Astrocyte (in vitro differentiated cells and primary cell): Measurements from ENCODE around the gene PCBP3. TPM values are rescaled to one million over a fixed set of nuclear protein-coding genes. Genes with fewer than 3 reads are reported as not detected.

Experiments used
- DNase-seq: peaks from one replicate; pipeline ENCODE4 v3.0.0-alpha.2; 2010; ENCODE audit warnings: low read depth
- FAIRE-seq: peaks from 2 replicates; lab custom pipeline; 2011; peaks lifted over from hg19 to GRCh38; lab: Jason Lieb, UNC
- H2AFZ ChIP-seq: 2 replicates; pipeline ENCODE4 v1.6.0; 2012; ENCODE audit warnings: low read depth, low read length, inconsistent platforms
- H3K27ac ChIP-seq: 2 replicates; pipeline ENCODE4 v1.5.1; 2011; ENCODE audit warnings: low read depth, low read length, inconsistent platforms
- H3K27me3 ChIP-seq: 2 replicates; pipeline ENCODE4 v1.6.0; 2011; ENCODE audit warnings: low read length, inconsistent platforms; ENCODE audit not compliant: insufficient read depth
- H3K36me3 ChIP-seq: 2 replicates; pipeline ENCODE4 v1.5.1; 2011; ENCODE audit warnings: low read length, inconsistent platforms; ENCODE audit not compliant: insufficient read depth
- H3K4me1 ChIP-seq: 2 replicates; pipeline ENCODE4 v1.5.1; 2011; ENCODE audit warnings: low read length, inconsistent platforms; ENCODE audit not compliant: insufficient read depth
- H3K4me2 ChIP-seq: 2 replicates; pipeline ENCODE4 v1.6.0; 2012; ENCODE audit warnings: low read length, inconsistent platforms
- H3K4me3 ChIP-seq: 2 replicates; pipeline ENCODE4 v1.5.1; 2011; ENCODE audit warnings: low read depth, mild to moderate bottlenecking, low read length, inconsistent platforms; ENCODE audit not compliant: insufficient read depth
- H3K79me2 ChIP-seq: 2 replicates; pipeline ENCODE4 v1.6.0; 2012; ENCODE audit warnings: mild to moderate bottlenecking, low read length, inconsistent platforms; ENCODE audit not compliant: insufficient read depth
- H3K9ac ChIP-seq: 2 replicates; pipeline ENCODE4 v1.6.0; 2012; ENCODE audit warnings: mild to moderate bottlenecking, low read length, inconsistent platforms
- H3K9me3 ChIP-seq: 2 replicates; pipeline ENCODE4 v1.5.1; 2012; ENCODE audit warnings: low read depth, mild to moderate bottlenecking, low read length, inconsistent platforms; ENCODE audit not compliant: insufficient read depth
- H4K20me1 ChIP-seq: 2 replicates; pipeline ENCODE4 v1.6.0; 2012; ENCODE audit warnings: low read length, inconsistent platforms; ENCODE audit not compliant: insufficient read depth
- H3K27ac Mint-ChIP-seq: one replicate; pipeline ENCODE4 v1.8.0; 2021; ENCODE audit warnings: mild to moderate bottlenecking, mixed read lengths; ENCODE audit not compliant: unreplicated experiment
- H3K27me3 Mint-ChIP-seq: one replicate; pipeline ENCODE4 v1.8.0; 2021; ENCODE audit warnings: low read depth, mixed read lengths; ENCODE audit not compliant: unreplicated experiment
- H3K36me3 Mint-ChIP-seq: one replicate; pipeline ENCODE4 v1.8.0; 2021; ENCODE audit warnings: low read depth, mixed read lengths; ENCODE audit not compliant: unreplicated experiment
- H3K4me1 Mint-ChIP-seq: one replicate; pipeline ENCODE4 v1.8.0; 2021; ENCODE audit warnings: low read depth, mixed read lengths; ENCODE audit not compliant: unreplicated experiment
- H3K4me3 Mint-ChIP-seq: one replicate; pipeline ENCODE4 v1.8.0; 2021; ENCODE audit warnings: mild to moderate bottlenecking, moderate library complexity, mixed read lengths; ENCODE audit not compliant: unreplicated experiment
- H3K9me3 Mint-ChIP-seq: one replicate; pipeline ENCODE4 v1.8.0; 2021; ENCODE audit warnings: mild to moderate bottlenecking, mixed read lengths; ENCODE audit not compliant: unreplicated experiment
- CTCF ChIP-seq: IDR thresholded peaks from 2 replicates; pipeline ENCODE4 v1.5.1; 2011; ENCODE audit warnings: low read depth, mild to moderate bottlenecking, inconsistent platforms, low read length, moderate library complexity; ENCODE audit not compliant: insufficient read depth
- EZH2 ChIP-seq: IDR thresholded peaks from 2 replicates; pipeline ENCODE4 v1.6.1; 2012; ENCODE audit warnings: mild to moderate bottlenecking, low read length, inconsistent platforms; ENCODE audit not compliant: insufficient read depth
- total RNA-seq: library from RNA; stranded (reverse); gene quantifications from 2 replicates; pipeline ENCODE4 v1.2.1, GENCODE V29; 2021

The PCBP3 gene
- total RNA-seq, 1 donor from 2014 or later = 1.8 TPM

- H3K27me3 ChIP-seq = no peaks in the 10 kb centered on the region
- no peak overlapping the region for H2AFZ ChIP-seq
- no peak overlapping the region for H3K4me2 ChIP-seq
- no peaks in the 10 kb centered on the region for H3K36me3 ChIP-seq
- H3K4me1 ChIP-seq = peaks cover 7% of the 10 kb centered on the region
- DNase-seq (no peak), FAIRE-seq (no peak)
- no peak overlapping the region for H3K4me3 ChIP-seq
- H3K9me3 ChIP-seq = no peaks in the 10 kb centered on the region
- H3K27ac Mint-ChIP-seq = no peak overlapping the region
- no peak overlapping the region for H3K4me3 Mint-ChIP-seq
- H3K27me3 Mint-ChIP-seq = peaks cover 6% of the 10 kb centered on the region
- H4K20me1 ChIP-seq = no peaks in the 10 kb centered on the region
- H3K4me1 Mint-ChIP-seq = peaks cover 11% of the 10 kb centered on the region
- TF ChIP-seq CTCF = no peak
- TF ChIP-seq EZH2 = no peak
- no peaks in the 10 kb centered on the region for H3K36me3 Mint-ChIP-seq
- peaks cover 2% of the 10 kb centered on the region for H3K9me3 Mint-ChIP-seq
- H3K9ac ChIP-seq = no peak overlapping the region
- no peaks in the 10 kb centered on the region for H3K79me2 ChIP-seq
- no peak overlapping the region for H3K27ac ChIP-seq
These were observed 209.4 kb downstream of the PCBP3 start for GRCh38 chr21:45852886-45853400.

GRCh38 chr21:45853703-45854342 lies 210.3 kb downstream of the PCBP3 start:
- no peak overlapping the region for H3K9ac ChIP-seq
- TF ChIP-seq CTCF (no peak), EZH2 (no peak)
- H3K36me3 ChIP-seq = no peaks in the 10 kb centered on the region
- no peaks in the 10 kb centered on the region for H3K36me3 Mint-ChIP-seq
- no peak overlapping the region for H2AFZ ChIP-seq
- H3K4me1 ChIP-seq = peaks cover 7% of the 10 kb centered on the region
- no peak for FAIRE-seq
- H3K27me3 Mint-ChIP-seq = peaks cover 6% of the 10 kb centered on the region
- H3K4me1 Mint-ChIP-seq = peaks cover 11% of the 10 kb centered on the region
- no peaks in the 10 kb centered on the region for H3K27me3 ChIP-seq
- no peak overlapping the region for H3K4me3 Mint-ChIP-seq
- no peak for DNase-seq
- no peak overlapping the region for H3K4me3 ChIP-seq
- H3K9me3 ChIP-seq = no peaks in the 10 kb centered on the region
- peaks cover 2% of the 10 kb centered on the region for H3K9me3 Mint-ChIP-seq
- no peak overlapping the region for H3K27ac ChIP-seq
- H3K27ac Mint-ChIP-seq = no peak overlapping the region
- H4K20me1 ChIP-seq = no peaks in the 10 kb centered on the region
- no peaks in the 10 kb centered on the region for H3K79me2 ChIP-seq
- H3K4me2 ChIP-seq = no peak overlapping the region

GRCh38 chr21:45854690-45855247 lies 211.2 kb downstream of the PCBP3 start:
- no peaks in the 10 kb centered on the region for H3K27me3 ChIP-seq

More at GRCh38 chr21:45854690-45855247, 211.2 kb downstream of the PCBP3 start:
- Histone ChIP-seq H3K9me3 (no peaks in the 10 kb centered on the region), H3K4me2 (peak overlapping the region; percentile 43), H3K4me3 (no peak overlapping the region), H4K20me1 (no peaks in the 10 kb centered on the region), H3K4me1 (peaks cover 7% of the 10 kb centered on the region), H2AFZ (no peak overlapping the region), H3K36me3 (no peaks in the 10 kb centered on the region), H3K9ac (peak overlapping the region; percentile 31), H3K27ac (no peak overlapping the region), H3K79me2 (no peaks in the 10 kb centered on the region)
- Mint-ChIP-seq H3K4me1 (peaks cover 11% of the 10 kb centered on the region), H3K9me3 (peaks cover 2% of the 10 kb centered on the region), H3K36me3 (no peaks in the 10 kb centered on the region), H3K4me3 (no peak overlapping the region), H3K27ac (peak overlapping the region; percentile 59), H3K27me3 (peaks cover 6% of the 10 kb centered on the region)
- TF ChIP-seq CTCF = no peak
- TF ChIP-seq EZH2 = no peak
- FAIRE-seq = no peak
- no peak for DNase-seq
